B cell (primary cell): Measurements from ENCODE around the gene TRABD. TPM values are rescaled to one million over a fixed set of nuclear protein-coding genes. Genes with fewer than 3 reads are reported as not detected.

Experiments
- ATAC-seq: fragments of 200-7000 bp; cut with Tn5 transposase; one replicate; pipeline ENCODE4 v1.10.0; 2021; ENCODE audit warnings: low read depth, mild to moderate bottlenecking, moderate number of reproducible peaks, moderate library complexity
- CTCF ChIA-PET: fragments of 350-600 bp; sonication (Branson Sonifier 250); formaldehyde crosslinking; loops from one replicate; lab custom pipeline; 2021; ENCODE audit warnings: antibody characterized with exemption, inconsistent platforms; lab: Charles Lee
- POLR2A ChIA-PET: fragments of 350-600 bp; sonication (Branson Sonifier 250); formaldehyde crosslinking; loops from one replicate; lab custom pipeline; 2021; ENCODE audit warnings: antibody characterized with exemption; lab: Charles Lee
- DNase-seq: peaks from one replicate; pipeline ENCODE4 v3.0.0; 2013
- H2AFZ ChIP-seq: 2 replicates; pipeline ENCODE4 v1.6.1; 2012; ENCODE audit warnings: mild to moderate bottlenecking, low read depth, low read length; ENCODE audit not compliant: insufficient read depth, poor library complexity, severe bottlenecking
- H3K27ac ChIP-seq, 2 donors: 1 replicate in 1 of 2; 2 replicates in 1 of 2; pipeline ENCODE4 v1.5.1; 2012 to 2013; ENCODE audit warnings: low read length in 2 of 2, mild to moderate bottlenecking in 2 of 2, moderate library complexity in 1 of 2
- H3K27me3 ChIP-seq, 4 experiments: fragments of 200-600 bp in 1 of 4; sonication (generic) in 1 of 4; replicated peaks in 1 of 4; 1 replicate in 2 of 4; 2 replicates in 2 of 4; pipeline versions ENCODE4 v1.6.1 to v1.7.0; 2013 to 2016; ENCODE audit warnings: low read length in 3 of 4, mild to moderate bottlenecking in 2 of 4, mixed read lengths in 1 of 4, moderate library complexity in 1 of 4; ENCODE audit not compliant: insufficient read depth in 4 of 4, control insufficient read depth in 3 of 4; ENCODE audit errors: control extremely low read depth in 1 of 4
- H3K36me3 ChIP-seq, 2 experiments: replicated peaks in 1 of 2; 1 replicate in 1 of 2; 2 replicates in 1 of 2; pipeline versions ENCODE4 v1.6.1 to v1.7.1; 2013; ENCODE audit warnings: low read length in 1 of 2; ENCODE audit not compliant: insufficient read depth in 2 of 2, control insufficient read depth in 1 of 2; ENCODE audit errors: control extremely low read depth in 1 of 2, extremely low read depth in 1 of 2
- H3K4me1 ChIP-seq, 2 donors: fragments of 200-600 bp in 1 of 2; sonication (generic) in 1 of 2; 1 replicate in 1 of 2; 2 replicates in 1 of 2; pipeline versions ENCODE4 v1.5.1 to v1.6.1; 2013 to 2017; ENCODE audit warnings: low read length in 2 of 2; ENCODE audit not compliant: control insufficient read depth in 2 of 2, insufficient read depth in 2 of 2
- H3K4me2 ChIP-seq: replicated peaks from 2 replicates; pipeline ENCODE3; 2012; ENCODE audit warnings: mild to moderate bottlenecking, low read depth, low read length; ENCODE audit not compliant: poor library complexity, severe bottlenecking
- H3K4me3 ChIP-seq, 5 experiments: fragments of 200-600 bp in 1 of 5; sonication (generic) in 1 of 5; 1 replicate in 3 of 5; 2 replicates in 2 of 5; pipeline versions ENCODE4 v1.5.1 to v1.7.0; 2011 to 2016; ENCODE audit warnings: low read length in 4 of 5, mild to moderate bottlenecking in 4 of 5, low read depth in 2 of 5, control low read depth in 1 of 5, moderate library complexity in 1 of 5; ENCODE audit not compliant: insufficient read depth in 1 of 5; ENCODE audit errors: control extremely low read depth in 1 of 5, extremely low read depth in 1 of 5
- H3K79me2 ChIP-seq: fragments of 200-600 bp; sonication (generic); one replicate; pipeline ENCODE4 v1.6.0; 2016; ENCODE audit warnings: low read length; ENCODE audit not compliant: control insufficient read depth, insufficient read depth
- H3K9ac ChIP-seq: fragments of 200-600 bp; sonication (generic); 2 replicates; pipeline ENCODE4 v1.6.1; 2017; ENCODE audit warnings: mild to moderate bottlenecking, low read length, moderate library complexity
- H3K9me3 ChIP-seq, 3 donors: one replicate each; pipeline versions ENCODE4 v1.6.1 to v1.7.1; 2013; ENCODE audit warnings: low read length in 2 of 3; ENCODE audit not compliant: control insufficient read depth in 2 of 3, insufficient read depth in 1 of 3; ENCODE audit errors: control extremely low read depth in 1 of 3
- H4K20me1 ChIP-seq: 2 replicates; pipeline ENCODE4 v1.6.0; 2012; ENCODE audit warnings: mild to moderate bottlenecking, low read length; ENCODE audit not compliant: insufficient read depth, control insufficient read depth, poor library complexity, severe bottlenecking
- H3K27ac Mint-ChIP-seq: one replicate; pipeline ENCODE4 v1.8.0; 2021; ENCODE audit warnings: mixed read lengths
- H3K27me3 Mint-ChIP-seq: one replicate; pipeline ENCODE4 v1.8.0; 2021; ENCODE audit warnings: mixed read lengths
- H3K4me1 Mint-ChIP-seq: one replicate; pipeline ENCODE4 v1.8.0; 2021; ENCODE audit warnings: mixed read lengths
- H3K4me3 Mint-ChIP-seq: one replicate; pipeline ENCODE4 v1.8.0; 2021; ENCODE audit warnings: mixed read lengths
- H3K9me3 Mint-ChIP-seq: one replicate; pipeline ENCODE4 v1.8.0; 2022; ENCODE audit warnings: mixed read lengths; ENCODE audit not compliant: insufficient read depth
- EZH2 ChIP-seq: IDR thresholded peaks from 2 replicates; pipeline ENCODE4 v1.6.1; 2012; ENCODE audit warnings: borderline replicate concordance, low read depth, mild to moderate bottlenecking, moderate library complexity, low read length; ENCODE audit not compliant: insufficient read depth, poor library complexity, severe bottlenecking
- WGBS: methylation state at CpG from one replicate; pipeline ENCODE4 v1.1.5; 2013; ENCODE audit warnings: missing lambda C conversion rate; ENCODE audit not compliant: insufficient coverage; 5-methylcytosine and 5-hydroxymethylcytosine counted together
- intact Hi-C: fragments of 100-400 bp; cut with micrococcal nuclease; formaldehyde crosslinking; loops from one replicate; pipeline ENCODE4 v1.10.0; 2022
- polyA plus RNA-seq: library from polyadenylated mRNA; depleted of rRNA; stranded (reverse); fragments of >200 nt; gene quantifications from 2 replicates; pipeline ENCODE4 v1.2.3, GENCODE V29; 2012
- total RNA-seq, 2 donors: library from RNA; stranded (reverse); fragments of 120-200 nt in 1 of 2; gene quantifications; 1 replicate in 1 of 2; 2 replicates in 1 of 2; pipeline versions ENCODE4 v1.2.3 to v1.2.4, GENCODE V29; 2013 to 2022
- TF ChIP-seq, protein P1 (sequence below): fragments of 200-600 bp; IDR thresholded peaks from one replicate; pipeline ENCODE4 v1.8.0; 2022; ENCODE audit warnings: antibody characterized with exemption, mild to moderate bottlenecking

The TRABD gene
- total and polyA plus RNA-seq, 2 donors (not counting 1 experiment from before 2014, with no cell fraction given), result 164 to 200 TPM

GRCh38 chr22:50215297-50216054 is 29.8 kb downstream of the TRABD start:
- H3K4me1 Mint-ChIP-seq, result peaks cover 6% of the 10 kb centered on the region
- ATAC-seq, result no peak
- peaks cover 0 to 68% of the 10 kb centered on the region in 2 experiments for H3K36me3 ChIP-seq
- no peak overlapping the region for H3K9ac ChIP-seq
- H4K20me1 ChIP-seq, result peaks cover 46% of the 10 kb centered on the region
- TF ChIP-seq, protein P1, sequence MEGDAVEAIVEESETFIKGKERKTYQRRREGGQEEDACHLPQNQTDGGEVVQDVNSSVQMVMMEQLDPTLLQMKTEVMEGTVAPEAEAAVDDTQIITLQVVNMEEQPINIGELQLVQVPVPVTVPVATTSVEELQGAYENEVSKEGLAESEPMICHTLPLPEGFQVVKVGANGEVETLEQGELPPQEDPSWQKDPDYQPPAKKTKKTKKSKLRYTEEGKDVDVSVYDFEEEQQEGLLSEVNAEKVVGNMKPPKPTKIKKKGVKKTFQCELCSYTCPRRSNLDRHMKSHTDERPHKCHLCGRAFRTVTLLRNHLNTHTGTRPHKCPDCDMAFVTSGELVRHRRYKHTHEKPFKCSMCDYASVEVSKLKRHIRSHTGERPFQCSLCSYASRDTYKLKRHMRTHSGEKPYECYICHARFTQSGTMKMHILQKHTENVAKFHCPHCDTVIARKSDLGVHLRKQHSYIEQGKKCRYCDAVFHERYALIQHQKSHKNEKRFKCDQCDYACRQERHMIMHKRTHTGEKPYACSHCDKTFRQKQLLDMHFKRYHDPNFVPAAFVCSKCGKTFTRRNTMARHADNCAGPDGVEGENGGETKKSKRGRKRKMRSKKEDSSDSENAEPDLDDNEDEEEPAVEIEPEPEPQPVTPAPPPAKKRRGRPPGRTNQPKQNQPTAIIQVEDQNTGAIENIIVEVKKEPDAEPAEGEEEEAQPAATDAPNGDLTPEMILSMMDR, result no peak
- TF ChIP-seq EZH2, result no peak
- no peaks in the 10 kb centered on the region for H3K4me1 ChIP-seq
- H3K9me3 Mint-ChIP-seq, result no peaks in the 10 kb centered on the region
- H3K27ac ChIP-seq, result no peak overlapping the region
- no peak for DNase-seq
- H3K9me3 ChIP-seq, result no peaks in the 10 kb centered on the region
- no peak overlapping the region for H3K27ac Mint-ChIP-seq
- peaks cover 21% of the 10 kb centered on the region for H3K79me2 ChIP-seq
- POLR2A ChIA-PET, result no interaction called here
- no peak overlapping the region for H3K4me2 ChIP-seq
- no peaks in the 10 kb centered on the region for H3K27me3 Mint-ChIP-seq
- intact Hi-C loops, result no loop called here
- WGBS, result 94% methylated on average over 12 of the region's 17 CpGs
- no peak overlapping the region for H2AFZ ChIP-seq
- H3K27me3 ChIP-seq, result no peaks in the 10 kb centered on the region
- H3K4me3 ChIP-seq, result no peak overlapping the region
- no peak overlapping the region for H3K4me3 Mint-ChIP-seq
- CTCF ChIA-PET, result interaction anchor here (0.8 to 6.4 kb wide), 2 partner anchors 67 to 158 kb away, joined by 3 to 57 read pairs; partner anchors contain the start of gene TTLL8

- Mint-ChIP-seq H3K27ac (no peak overlapping the region), H3K4me3 (no peak overlapping the region), H3K9me3 (no peaks in the 10 kb centered on the region), H3K27me3 (no peaks in the 10 kb centered on the region), H3K4me1 (peaks cover 4% of the 10 kb centered on the region)
- no peaks in the 10 kb centered on the region for H3K27me3 ChIP-seq
- no peak overlapping the region for H3K4me2 ChIP-seq
- no peaks in the 10 kb centered on the region for H3K9me3 ChIP-seq
- no peaks in the 10 kb centered on the region for H3K4me1 ChIP-seq
- peaks cover 15% of the 10 kb centered on the region for H3K79me2 ChIP-seq
- POLR2A ChIA-PET, result no interaction called here
- DNase-seq (no peak), ATAC-seq (no peak)
- H2AFZ ChIP-seq, result no peak overlapping the region
- H3K9ac ChIP-seq, result no peak overlapping the region
- H3K36me3 ChIP-seq, result peaks cover 0 to 71% of the 10 kb centered on the region in 2 experiments
- peaks cover 39% of the 10 kb centered on the region for H4K20me1 ChIP-seq
- CTCF ChIA-PET, result interaction anchor here (0.8 to 6.4 kb wide), 2 partner anchors 68 to 158 kb away, joined by 3 to 57 read pairs; partner anchors contain the start of gene TTLL8
- WGBS, result 93% methylated on average over 11 of the region's 15 CpGs
- H3K27ac ChIP-seq, result no peak overlapping the region
- no peak overlapping the region for H3K4me3 ChIP-seq
- intact Hi-C loops, result no loop called here
- no peak for TF ChIP-seq EZH2
- TF ChIP-seq, protein P1, result no peak
These were observed 30.5 kb downstream of the TRABD start for GRCh38 chr22:50216055-50216683.
